NCI-H2196 treated with DMSO at 0.1 percent for 48 hours (cell line): Measurements from ENCODE around the gene ST3GAL6.

ENCODE experiments used
- DNase-seq: peaks from one replicate; lab custom pipeline; 2025; ENCODE audit not compliant: unreplicated experiment; lab: John Stamatoyannopoulos, UW

The ST3GAL6 gene

GRCh38 chr3:98739266-98739665 lies 23.9 kb upstream of the ST3GAL6 start:
- no peak for DNase-seq

GRCh38 chr3:98740324-98740723 lies 22.8 kb upstream of the ST3GAL6 start:
- no peak for DNase-seq

GRCh38 chr3:98741121-98741716 lies 21.9 kb upstream of the ST3GAL6 start:
- no peak for DNase-seq

GRCh38 chr3:98743071-98743470 lies 20.1 kb upstream of the ST3GAL6 start:
- no peak for DNase-seq

- DNase-seq, result no peak
Observed at GRCh38 chr3:98744283-98744682, 18.9 kb upstream of the ST3GAL6 start.

GRCh38 chr3:98745718-98746117 lies 17.4 kb upstream of the ST3GAL6 start:
- DNase-seq, result no peak

- no peak for DNase-seq
Observed at GRCh38 chr3:98746122-98746521, 17.0 kb upstream of the ST3GAL6 start.

- no peak for DNase-seq
Observed at GRCh38 chr3:98746882-98747281, 16.3 kb upstream of the ST3GAL6 start.

GRCh38 chr3:98750276-98750919 lies 12.7 kb upstream of the ST3GAL6 start:
- DNase-seq, result no peak

GRCh38 chr3:98754483-98754882 lies 8.7 kb upstream of the ST3GAL6 start:
- no peak for DNase-seq

- DNase-seq, result no peak
Observed at GRCh38 chr3:98755601-98756000, 7.5 kb upstream of the ST3GAL6 start.

- no peak for DNase-seq
Observed at GRCh38 chr3:98759629-98760028, 3.5 kb upstream of the ST3GAL6 start.

- no peak for DNase-seq
Observed at GRCh38 chr3:98761643-98762229, 1.4 kb upstream of the ST3GAL6 start.

- DNase-seq, result no peak
Observed at GRCh38 chr3:98763819-98764418, 779 bp downstream of the ST3GAL6 start.

- no peak for DNase-seq
Observed at GRCh38 chr3:98764472-98764884, 1.3 kb downstream of the ST3GAL6 start.

GRCh38 chr3:98765721-98766120 lies 2.6 kb downstream of the ST3GAL6 start:
- DNase-seq, result no peak

GRCh38 chr3:98766924-98767323 lies 3.8 kb downstream of the ST3GAL6 start:
- no peak for DNase-seq

GRCh38 chr3:98768961-98769360 lies 5.8 kb downstream of the ST3GAL6 start:
- DNase-seq, result no peak

- no peak for DNase-seq
Observed at GRCh38 chr3:98769448-98769847, 6.3 kb downstream of the ST3GAL6 start.

GRCh38 chr3:98770261-98771039 lies 7.3 kb downstream of the ST3GAL6 start:
- no peak for DNase-seq

GRCh38 chr3:98772022-98772421 lies 8.9 kb downstream of the ST3GAL6 start:
- DNase-seq, result no peak
